Activated T-cell treated with anti-CD3 and anti-CD28 coated beads, Interleukin-2, amount 50 U/mL, for 4 hours (primary cell): ENCODE results near the gene TPRKB. TPM values are rescaled to one million over a fixed set of nuclear protein-coding genes. Genes with fewer than 3 reads are reported as not detected.
"Not testable (repeated sequence)": the region's sequence is repeated elsewhere in the genome, so short reads cannot be mapped to it uniquely, and the experiment has no call there.

Experiments used
- ATAC-seq, 2 donors: fragments of 200-7000 bp; cut with Tn5 transposase; one replicate each; pipeline ENCODE4 v1.10.0; 2021
- DNase-seq: peaks from one replicate; pipeline ENCODE4 v3.0.0-alpha.2; 2020
- H3K27me3 Mint-ChIP-seq: one replicate; pipeline ENCODE4 v1.8.0; 2021; ENCODE audit warnings: low read depth, mixed read lengths
- H3K36me3 Mint-ChIP-seq: one replicate; pipeline ENCODE4 v1.8.0; 2022; ENCODE audit warnings: mixed read lengths; ENCODE audit not compliant: insufficient read depth
- H3K4me1 Mint-ChIP-seq: one replicate; pipeline ENCODE4 v1.8.0; 2021; ENCODE audit warnings: low read depth, mixed read lengths
- H3K4me3 Mint-ChIP-seq: one replicate; pipeline ENCODE4 v1.8.0; 2021; ENCODE audit warnings: mild to moderate bottlenecking, moderate library complexity, mixed read lengths
- H3K9me3 Mint-ChIP-seq: one replicate; pipeline ENCODE4 v1.8.0; 2021; ENCODE audit warnings: mixed read lengths
- total RNA-seq, 3 donors: library from RNA; stranded (reverse); gene quantifications; one replicate each; pipeline ENCODE4 v1.2.1, GENCODE V29; 2021

The TPRKB gene
- 10 to 100 TPM; 43.3 to 43.8 (median 43.6) TPM for total RNA-seq

- H3K27me3 Mint-ChIP-seq, result no peaks in the 10 kb centered on the region
- ATAC-seq, result peak; percentile 97 to 99
- DNase-seq, result peak; percentile 93
- peaks cover 20% of the 10 kb centered on the region for H3K36me3 Mint-ChIP-seq
- H3K4me1 Mint-ChIP-seq, result peaks cover 16% of the 10 kb centered on the region
- H3K9me3 Mint-ChIP-seq, result no peaks in the 10 kb centered on the region
- H3K4me3 Mint-ChIP-seq, result peak within 1 kb of the TSS; percentile 96
Observed at GRCh38 chr2:73736855-73737779, at the start of gene TPRKB. Gene TPRKB (minus strand): TSS chr2:73737345. CDS start chr2:73734569, 2,776 bp downstream.

- not testable (repeated sequence) for H3K36me3 Mint-ChIP-seq, H3K9me3 Mint-ChIP-seq, H3K27me3 Mint-ChIP-seq, ATAC-seq, H3K4me3 Mint-ChIP-seq, DNase-seq, H3K4me1 Mint-ChIP-seq
Observed at GRCh38 chr2:73783883-73784282, 46.7 kb upstream of the TPRKB start, which contains the start of gene C2orf78. Gene C2orf78 (plus strand): TSS chr2:73784183. CDS start chr2:73784310, 127 bp downstream.

DNA sequence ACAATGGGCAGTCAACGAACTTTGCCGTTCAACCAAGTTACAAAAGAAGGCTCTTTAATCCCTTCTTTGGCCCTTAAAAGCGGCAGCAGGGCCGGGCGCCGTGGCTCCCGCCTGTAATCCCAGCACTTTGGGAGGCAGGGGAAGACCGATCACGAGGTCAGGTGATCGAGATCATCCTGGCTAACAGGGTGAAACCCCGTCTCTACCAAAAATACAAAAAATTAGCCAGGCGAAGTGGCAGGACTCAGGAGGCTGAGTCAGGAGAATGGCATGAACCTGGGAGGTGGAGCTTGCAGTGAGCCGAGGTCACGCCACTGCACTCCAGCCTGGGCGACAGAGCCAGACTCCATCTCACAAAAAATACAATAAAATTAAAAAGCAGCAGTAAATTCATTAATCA, 46.3 kb upstream of the TPRKB start:
- not testable (repeated sequence) for H3K36me3 Mint-ChIP-seq, H3K4me3 Mint-ChIP-seq, H3K9me3 Mint-ChIP-seq, DNase-seq, ATAC-seq, H3K27me3 Mint-ChIP-seq
- H3K4me1 Mint-ChIP-seq, result peaks cover 10% of the 10 kb centered on the region

DNA sequence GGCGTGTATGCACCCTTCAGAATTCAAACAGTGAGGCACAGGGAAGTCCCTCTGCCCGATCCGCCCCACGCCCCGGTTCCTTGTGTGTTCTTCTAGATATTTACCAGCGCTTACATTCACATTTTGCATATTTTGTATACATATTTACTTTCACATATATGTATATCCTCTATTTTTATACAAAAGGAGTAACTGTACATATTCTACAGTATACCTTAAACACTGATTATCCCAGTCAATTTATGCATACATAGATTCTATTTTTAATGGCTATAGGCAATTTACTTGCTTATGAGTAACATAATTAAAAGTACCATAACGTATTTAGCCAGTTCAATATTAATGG, 43.1 kb upstream of the TPRKB start:
- peaks cover 6% of the 10 kb centered on the region for H3K27me3 Mint-ChIP-seq
- peaks cover 12% of the 10 kb centered on the region for H3K36me3 Mint-ChIP-seq
- ATAC-seq (no peak), DNase-seq (no peak)
- peaks cover 28% of the 10 kb centered on the region for H3K4me1 Mint-ChIP-seq
- H3K9me3 Mint-ChIP-seq, result no peaks in the 10 kb centered on the region
- peak overlapping the region; percentile 97 for H3K4me3 Mint-ChIP-seq

DNA sequence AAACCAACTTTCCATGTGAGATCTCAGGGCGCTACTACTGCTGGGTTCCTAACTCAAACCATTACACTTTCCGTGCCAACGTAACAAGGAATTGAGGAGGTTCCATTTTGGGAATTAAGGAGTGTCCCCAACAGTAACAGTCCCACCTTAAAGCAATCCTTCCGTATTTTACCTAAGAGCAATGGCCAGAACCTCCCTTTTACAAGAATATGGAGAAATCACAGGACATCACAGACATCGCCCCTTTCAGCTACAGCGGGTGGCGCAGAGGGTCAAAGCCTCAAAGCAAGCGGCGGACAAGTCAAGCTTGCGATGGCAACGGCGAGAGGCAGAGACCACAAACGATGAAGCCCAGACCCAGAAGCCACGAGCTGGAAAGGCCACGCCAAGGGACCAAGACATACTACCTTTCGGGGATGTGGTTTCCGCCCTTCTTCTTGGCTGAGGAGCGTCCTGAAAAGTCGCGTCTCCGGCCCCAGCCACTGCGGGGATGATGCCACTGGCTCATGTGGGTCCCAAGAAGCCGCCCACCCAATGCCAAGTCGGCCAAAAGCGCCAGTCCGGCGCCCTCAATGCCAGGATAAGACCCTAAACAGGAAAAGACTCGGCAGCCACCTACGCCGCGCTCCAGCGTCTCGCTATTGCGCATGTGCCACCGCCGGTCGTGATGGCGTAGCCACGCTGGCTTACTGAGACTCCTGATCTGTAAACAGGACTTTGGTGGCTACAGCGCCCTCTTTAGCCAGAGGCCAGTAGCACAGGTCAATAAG, 42.5 kb upstream of the TPRKB start, which contains the start of gene DUSP11:
DUSP11 (minus strand) TSS at position 637 of the 770 bp plus-strand sequence; CDS start at position 508, 129 bp downstream.
- Mint-ChIP-seq H3K4me3 (peak within 1 kb of the TSS; percentile 97), H3K27me3 (peaks cover 6% of the 10 kb centered on the region), H3K9me3 (no peaks in the 10 kb centered on the region), H3K36me3 (peaks cover 17% of the 10 kb centered on the region), H3K4me1 (peaks cover 28% of the 10 kb centered on the region)
- ATAC-seq (peak; percentile 100), DNase-seq (peak; percentile 96)

GRCh38 chr2:73778867-73779466, 41.8 kb upstream of the TPRKB start:
- ATAC-seq, result not testable (repeated sequence)

GRCh38 chr2:73776869-73777519, 39.8 kb upstream of the TPRKB start:
- ATAC-seq (no peak), DNase-seq (no peak)
- no peaks in the 10 kb centered on the region for H3K27me3 Mint-ChIP-seq
- no peaks in the 10 kb centered on the region for H3K9me3 Mint-ChIP-seq
- H3K36me3 Mint-ChIP-seq, result peaks cover 33% of the 10 kb centered on the region
- no peak overlapping the region for H3K4me3 Mint-ChIP-seq
- H3K4me1 Mint-ChIP-seq, result peaks cover 36% of the 10 kb centered on the region

More at GRCh38 chr2:73778867-73779466, 41.8 kb upstream of the TPRKB start:
- H3K9me3 Mint-ChIP-seq, H3K27me3 Mint-ChIP-seq, DNase-seq: not testable (repeated sequence)
- Mint-ChIP-seq H3K4me3 (peak overlapping the region; percentile 97), H3K4me1 (peaks cover 33% of the 10 kb centered on the region), H3K36me3 (peaks cover 23% of the 10 kb centered on the region)

DNA sequence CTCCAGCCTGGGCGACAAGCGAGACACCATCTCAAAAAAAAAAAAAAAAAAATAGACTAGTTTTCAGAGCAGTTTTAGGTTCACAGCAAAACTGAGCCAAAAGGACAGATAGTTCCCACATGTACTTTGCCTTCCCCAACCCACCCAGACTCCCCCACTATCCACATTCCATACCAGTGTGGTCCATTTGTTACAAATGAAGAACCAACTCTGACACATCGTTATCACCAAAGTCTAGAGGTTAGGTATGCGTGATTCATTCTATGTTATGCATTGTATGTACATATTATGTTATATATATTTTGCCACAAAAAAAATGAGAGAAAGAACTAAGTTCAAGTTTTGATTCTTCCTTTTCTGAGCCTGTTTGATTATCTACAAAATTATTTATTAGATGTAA, 39.2 kb upstream of the TPRKB start:
- Mint-ChIP-seq H3K36me3 (peaks cover 34% of the 10 kb centered on the region), H3K9me3 (no peaks in the 10 kb centered on the region), H3K4me3 (no peak overlapping the region), H3K27me3 (no peaks in the 10 kb centered on the region), H3K4me1 (peaks cover 36% of the 10 kb centered on the region)
- no peak for ATAC-seq
- no peak for DNase-seq

GRCh38 chr2:73772819-73773218, 35.7 kb upstream of the TPRKB start:
- Mint-ChIP-seq H3K4me1 (peaks cover 33% of the 10 kb centered on the region), H3K36me3 (peaks cover 49% of the 10 kb centered on the region), H3K9me3 (no peaks in the 10 kb centered on the region)

DNA sequence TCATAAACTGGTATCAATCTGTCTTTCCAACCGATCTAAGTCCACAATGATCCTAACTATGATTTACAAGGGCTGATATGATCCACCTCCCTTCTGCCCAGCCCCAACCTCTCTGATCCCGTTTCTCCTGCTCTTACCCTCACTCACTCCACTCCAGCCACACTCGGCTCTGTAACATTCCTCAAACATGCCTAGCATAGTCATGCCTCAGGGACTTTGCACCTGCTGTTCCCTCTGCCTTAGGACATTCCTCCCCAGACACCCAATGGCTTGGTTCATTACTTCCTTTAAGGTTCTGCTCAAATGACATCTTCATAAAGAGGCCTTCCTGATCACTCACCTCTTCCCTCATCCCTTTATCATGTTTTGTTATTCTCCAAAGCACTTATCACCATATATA, 33.6 kb upstream of the TPRKB start:
- DNase-seq, result no peak
- peaks cover 52% of the 10 kb centered on the region for H3K36me3 Mint-ChIP-seq
- no peaks in the 10 kb centered on the region for H3K9me3 Mint-ChIP-seq
- ATAC-seq, result no peak
- H3K27me3 Mint-ChIP-seq, result no peaks in the 10 kb centered on the region
- peaks cover 21% of the 10 kb centered on the region for H3K4me1 Mint-ChIP-seq
- no peak overlapping the region for H3K4me3 Mint-ChIP-seq

More at GRCh38 chr2:73772819-73773218, 35.7 kb upstream of the TPRKB start:
- no peak overlapping the region for H3K4me3 Mint-ChIP-seq
- DNase-seq, result no peak
- no peaks in the 10 kb centered on the region for H3K27me3 Mint-ChIP-seq
- no peak for ATAC-seq

DNA sequence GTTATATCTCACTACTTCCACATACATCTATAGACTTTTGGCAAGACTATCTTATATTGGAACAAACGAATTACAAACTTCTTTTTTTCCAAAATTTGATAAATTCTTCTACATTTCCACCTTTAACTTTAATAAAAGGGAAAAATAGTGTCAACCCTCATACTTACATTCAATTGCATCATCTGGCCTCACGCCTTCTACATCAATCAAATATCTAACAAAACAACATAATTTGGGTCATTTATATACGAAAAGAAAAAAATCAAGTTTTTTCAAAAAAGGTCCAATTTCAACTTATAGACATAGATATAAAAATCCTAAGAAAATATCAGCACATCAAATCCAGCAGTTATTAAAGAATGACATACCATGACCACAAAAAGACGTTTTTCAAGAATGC, 29.8 kb upstream of the TPRKB start:
- H3K27me3 Mint-ChIP-seq, result no peaks in the 10 kb centered on the region
- peaks cover 45% of the 10 kb centered on the region for H3K36me3 Mint-ChIP-seq
- H3K4me3 Mint-ChIP-seq, result no peak overlapping the region
- H3K4me1 Mint-ChIP-seq, result peaks cover 13% of the 10 kb centered on the region
- no peaks in the 10 kb centered on the region for H3K9me3 Mint-ChIP-seq
- ATAC-seq, result no peak
- no peak for DNase-seq

GRCh38 chr2:73766349-73766748, 29.2 kb upstream of the TPRKB start:
- ATAC-seq (no peak), DNase-seq (no peak)
- H3K4me1 Mint-ChIP-seq, result peaks cover 12% of the 10 kb centered on the region
- H3K4me3 Mint-ChIP-seq, result no peak overlapping the region
- H3K27me3 Mint-ChIP-seq, result no peaks in the 10 kb centered on the region
- H3K36me3 Mint-ChIP-seq, result peaks cover 47% of the 10 kb centered on the region
- H3K9me3 Mint-ChIP-seq, result no peaks in the 10 kb centered on the region

GRCh38 chr2:73764945-73765344, 27.8 kb upstream of the TPRKB start:
- Mint-ChIP-seq H3K4me1 (peaks cover 6% of the 10 kb centered on the region), H3K27me3 (no peaks in the 10 kb centered on the region), H3K9me3 (no peaks in the 10 kb centered on the region), H3K4me3 (no peak overlapping the region), H3K36me3 (peaks cover 47% of the 10 kb centered on the region)
- ATAC-seq (no peak), DNase-seq (no peak)

- DNase-seq (no peak), ATAC-seq (no peak)
- H3K36me3 Mint-ChIP-seq, result peaks cover 37% of the 10 kb centered on the region
- H3K27me3 Mint-ChIP-seq, result no peaks in the 10 kb centered on the region
- H3K4me3 Mint-ChIP-seq, result no peak overlapping the region
- H3K4me1 Mint-ChIP-seq, result no peaks in the 10 kb centered on the region
- H3K9me3 Mint-ChIP-seq, result no peaks in the 10 kb centered on the region
Observed at GRCh38 chr2:73762571-73762970, 25.4 kb upstream of the TPRKB start.
